Osteocyte (in vitro differentiated cells): ENCODE measurements around the gene RFX4. TPM values are rescaled to one million over a fixed set of nuclear protein-coding genes. Genes with fewer than 3 reads are reported as not detected.

Experiments
- DNase-seq: peaks from one replicate; pipeline ENCODE4 v3.0.0; 2021; ENCODE audit warnings: mixed read lengths; ENCODE audit not compliant: unreplicated experiment; ENCODE audit errors: extremely low spot score
- H3K27ac Mint-ChIP-seq: one replicate; pipeline ENCODE4 v1.8.0; 2021; ENCODE audit warnings: mild to moderate bottlenecking, mixed read lengths; ENCODE audit not compliant: unreplicated experiment
- H3K27me3 Mint-ChIP-seq: one replicate; pipeline ENCODE4 v1.8.0; 2021; ENCODE audit warnings: mixed read lengths; ENCODE audit not compliant: unreplicated experiment
- H3K36me3 Mint-ChIP-seq: one replicate; pipeline ENCODE4 v1.8.0; 2021; ENCODE audit warnings: mixed read lengths; ENCODE audit not compliant: unreplicated experiment
- H3K4me1 Mint-ChIP-seq: one replicate; pipeline ENCODE4 v1.8.0; 2021; ENCODE audit warnings: mixed read lengths; ENCODE audit not compliant: unreplicated experiment
- H3K4me3 Mint-ChIP-seq: one replicate; pipeline ENCODE4 v1.8.0; 2021; ENCODE audit warnings: mild to moderate bottlenecking, moderate library complexity, mixed read lengths; ENCODE audit not compliant: unreplicated experiment
- H3K9me3 Mint-ChIP-seq: one replicate; pipeline ENCODE4 v1.8.0; 2021; ENCODE audit warnings: mixed read lengths; ENCODE audit not compliant: unreplicated experiment
- total RNA-seq: library from RNA; stranded (reverse); gene quantifications from 2 replicates; pipeline ENCODE4 v1.2.1, GENCODE V29; 2021
- TF ChIP-seq, protein P1 (sequence below): fragments of 200-600 bp; sonication (generic); IDR thresholded peaks from 2 replicates; pipeline ENCODE4 v1.5.0; 2021; ENCODE audit warnings: antibody characterized with exemption, mild to moderate bottlenecking, moderate library complexity

The RFX4 gene
- total RNA-seq, 1 donor from 2014 or later = not detected

GRCh38 chr12:106780010-106780631 lies 197.3 kb downstream of the RFX4 start:
- Mint-ChIP-seq H3K27me3 (no peaks in the 10 kb centered on the region), H3K4me3 (no peak overlapping the region), H3K27ac (no peak overlapping the region), H3K9me3 (no peaks in the 10 kb centered on the region), H3K4me1 (peaks cover 28% of the 10 kb centered on the region), H3K36me3 (peaks cover 6% of the 10 kb centered on the region)
- TF ChIP-seq, protein P1, sequence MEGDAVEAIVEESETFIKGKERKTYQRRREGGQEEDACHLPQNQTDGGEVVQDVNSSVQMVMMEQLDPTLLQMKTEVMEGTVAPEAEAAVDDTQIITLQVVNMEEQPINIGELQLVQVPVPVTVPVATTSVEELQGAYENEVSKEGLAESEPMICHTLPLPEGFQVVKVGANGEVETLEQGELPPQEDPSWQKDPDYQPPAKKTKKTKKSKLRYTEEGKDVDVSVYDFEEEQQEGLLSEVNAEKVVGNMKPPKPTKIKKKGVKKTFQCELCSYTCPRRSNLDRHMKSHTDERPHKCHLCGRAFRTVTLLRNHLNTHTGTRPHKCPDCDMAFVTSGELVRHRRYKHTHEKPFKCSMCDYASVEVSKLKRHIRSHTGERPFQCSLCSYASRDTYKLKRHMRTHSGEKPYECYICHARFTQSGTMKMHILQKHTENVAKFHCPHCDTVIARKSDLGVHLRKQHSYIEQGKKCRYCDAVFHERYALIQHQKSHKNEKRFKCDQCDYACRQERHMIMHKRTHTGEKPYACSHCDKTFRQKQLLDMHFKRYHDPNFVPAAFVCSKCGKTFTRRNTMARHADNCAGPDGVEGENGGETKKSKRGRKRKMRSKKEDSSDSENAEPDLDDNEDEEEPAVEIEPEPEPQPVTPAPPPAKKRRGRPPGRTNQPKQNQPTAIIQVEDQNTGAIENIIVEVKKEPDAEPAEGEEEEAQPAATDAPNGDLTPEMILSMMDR = no peak
- no peak for DNase-seq

DNA sequence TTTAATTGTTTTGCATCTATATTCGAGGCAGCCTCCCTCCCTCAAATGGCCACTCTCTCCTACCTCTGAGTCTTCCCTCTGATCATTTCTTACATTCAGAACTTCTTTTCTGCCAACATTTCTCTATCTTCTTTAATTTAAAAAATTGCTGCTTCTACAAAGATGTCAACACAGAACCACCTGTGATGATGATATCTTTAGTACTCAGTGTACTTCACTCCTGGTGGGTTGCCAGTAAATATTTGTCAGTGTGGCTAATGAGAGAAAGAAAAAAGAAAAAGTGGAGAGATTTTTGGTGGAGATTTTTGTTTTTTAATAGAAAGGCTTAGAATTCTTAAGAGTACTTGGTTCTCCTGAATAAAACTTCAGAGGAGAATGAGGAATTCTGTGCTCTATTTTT lies 199.8 kb downstream of the RFX4 start:
- TF ChIP-seq, protein P1 = no peak
- no peak for DNase-seq
- no peaks in the 10 kb centered on the region for H3K9me3 Mint-ChIP-seq
- no peaks in the 10 kb centered on the region for H3K27me3 Mint-ChIP-seq
- peaks cover 15% of the 10 kb centered on the region for H3K4me1 Mint-ChIP-seq
- peaks cover 12% of the 10 kb centered on the region for H3K36me3 Mint-ChIP-seq
- H3K4me3 Mint-ChIP-seq = no peak overlapping the region
- no peak overlapping the region for H3K27ac Mint-ChIP-seq

- Mint-ChIP-seq H3K4me3 (no peak overlapping the region), H3K4me1 (peaks cover 15% of the 10 kb centered on the region), H3K9me3 (no peaks in the 10 kb centered on the region), H3K27me3 (no peaks in the 10 kb centered on the region), H3K27ac (peak overlapping the region; percentile 72), H3K36me3 (peaks cover 20% of the 10 kb centered on the region)
- TF ChIP-seq, protein P1 = no peak
- no peak for DNase-seq
These were observed 200.7 kb downstream of the RFX4 start for GRCh38 chr12:106783515-106783914.

- no peaks in the 10 kb centered on the region for H3K4me1 Mint-ChIP-seq
- peaks cover 6% of the 10 kb centered on the region for H3K9me3 Mint-ChIP-seq
- H3K27ac Mint-ChIP-seq = no peak overlapping the region
- no peaks in the 10 kb centered on the region for H3K27me3 Mint-ChIP-seq
- no peak overlapping the region for H3K4me3 Mint-ChIP-seq
- TF ChIP-seq, protein P1 = peak; percentile 10
- DNase-seq = no peak
- peaks cover 51% of the 10 kb centered on the region for H3K36me3 Mint-ChIP-seq
These were observed 207.2 kb downstream of the RFX4 start for GRCh38 chr12:106790020-106790419.

GRCh38 chr12:106791531-106791930 lies 208.7 kb downstream of the RFX4 start:
- Mint-ChIP-seq H3K27me3 (no peaks in the 10 kb centered on the region), H3K4me3 (no peak overlapping the region), H3K36me3 (peaks cover 49% of the 10 kb centered on the region), H3K27ac (no peak overlapping the region), H3K9me3 (peaks cover 6% of the 10 kb centered on the region), H3K4me1 (no peaks in the 10 kb centered on the region)
- TF ChIP-seq, protein P1 = no peak
- DNase-seq = no peak
